ENCODE data around the gene SULT1A3.
"Not testable (repeated sequence)": the region's sequence is repeated elsewhere in the genome, so short reads cannot be mapped to it uniquely, and the experiment has no call there.

Gene SULT1A3

DNA sequence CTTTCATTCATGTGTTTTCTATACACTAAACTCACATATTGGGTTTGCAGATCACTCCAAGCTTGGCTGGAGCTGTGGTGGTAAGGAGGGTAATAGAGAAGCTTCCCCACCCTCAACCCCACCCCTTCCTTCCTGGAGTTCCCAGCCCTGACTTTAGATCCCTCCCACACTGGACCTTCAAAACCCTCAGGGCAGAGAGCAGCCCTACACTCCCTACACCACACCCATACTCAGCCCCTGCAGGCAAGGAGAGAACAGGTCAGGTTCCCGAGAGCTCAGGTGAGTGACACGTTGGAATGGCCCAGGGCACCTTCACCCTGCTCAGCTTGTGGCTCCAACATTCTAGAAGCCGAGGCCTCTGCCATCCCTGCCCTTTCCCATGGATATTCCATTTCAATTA is at the start of gene SULT1A3:
SULT1A3 (plus strand) TSS at position 207 of the 400 bp plus-strand sequence. CDS start 1,474 bp downstream, outside the sequence.
- DNase-seq (ENCODE audit: low spot score) = not testable (repeated sequence)

DNA sequence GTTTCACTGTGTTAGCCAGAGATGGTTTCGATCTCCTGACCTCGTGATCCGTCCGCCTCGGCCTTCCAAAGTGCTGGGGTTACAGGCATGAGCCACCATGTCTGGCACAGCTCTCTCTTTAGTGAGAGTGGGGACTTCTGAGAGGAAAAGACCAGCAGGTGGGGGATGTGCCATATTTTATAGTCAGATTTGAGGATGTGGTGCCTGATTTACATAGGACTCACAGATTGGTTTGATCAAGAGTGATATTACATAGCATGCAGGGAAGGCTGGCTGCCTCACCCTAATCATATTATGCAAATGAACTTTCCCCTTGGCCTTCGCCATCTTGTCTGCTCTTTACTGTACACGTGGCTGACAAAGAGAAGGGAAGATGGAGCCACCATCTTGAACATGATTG is 48.0 kb upstream of the SULT1A3 start:
- DNase-seq (ENCODE audit: low spot score) = no peak
- TF ChIP-seq, protein P1, sequence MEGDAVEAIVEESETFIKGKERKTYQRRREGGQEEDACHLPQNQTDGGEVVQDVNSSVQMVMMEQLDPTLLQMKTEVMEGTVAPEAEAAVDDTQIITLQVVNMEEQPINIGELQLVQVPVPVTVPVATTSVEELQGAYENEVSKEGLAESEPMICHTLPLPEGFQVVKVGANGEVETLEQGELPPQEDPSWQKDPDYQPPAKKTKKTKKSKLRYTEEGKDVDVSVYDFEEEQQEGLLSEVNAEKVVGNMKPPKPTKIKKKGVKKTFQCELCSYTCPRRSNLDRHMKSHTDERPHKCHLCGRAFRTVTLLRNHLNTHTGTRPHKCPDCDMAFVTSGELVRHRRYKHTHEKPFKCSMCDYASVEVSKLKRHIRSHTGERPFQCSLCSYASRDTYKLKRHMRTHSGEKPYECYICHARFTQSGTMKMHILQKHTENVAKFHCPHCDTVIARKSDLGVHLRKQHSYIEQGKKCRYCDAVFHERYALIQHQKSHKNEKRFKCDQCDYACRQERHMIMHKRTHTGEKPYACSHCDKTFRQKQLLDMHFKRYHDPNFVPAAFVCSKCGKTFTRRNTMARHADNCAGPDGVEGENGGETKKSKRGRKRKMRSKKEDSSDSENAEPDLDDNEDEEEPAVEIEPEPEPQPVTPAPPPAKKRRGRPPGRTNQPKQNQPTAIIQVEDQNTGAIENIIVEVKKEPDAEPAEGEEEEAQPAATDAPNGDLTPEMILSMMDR (IDR thresholded peaks at IDR 0.05; ENCODE audit: extremely low read depth, missing control alignments) = no peak

- TF ChIP-seq, protein P1 (IDR thresholded peaks at IDR 0.05; ENCODE audit: extremely low read depth, missing control alignments) = no peak
- DNase-seq (ENCODE audit: low spot score) = no peak
Measured at GRCh38 chr16:30152517-30152916, 46.5 kb upstream of the SULT1A3 start.

- no peak for DNase-seq (ENCODE audit: low spot score)
- TF ChIP-seq, protein P1 (IDR thresholded peaks at IDR 0.05; ENCODE audit: extremely low read depth, missing control alignments) = no peak
Measured at GRCh38 chr16:30155188-30155587, 43.9 kb upstream of the SULT1A3 start.

GRCh38 chr16:30157214-30157613 is 41.8 kb upstream of the SULT1A3 start:
- no peak for DNase-seq (ENCODE audit: low spot score)
- TF ChIP-seq, protein P1 (IDR thresholded peaks at IDR 0.05; ENCODE audit: extremely low read depth, missing control alignments) = no peak

- DNase-seq (ENCODE audit: low spot score) = no peak
- TF ChIP-seq, protein P1 (IDR thresholded peaks at IDR 0.05; ENCODE audit: extremely low read depth, missing control alignments) = no peak
Measured at GRCh38 chr16:30163538-30163937, 35.5 kb upstream of the SULT1A3 start.

DNA sequence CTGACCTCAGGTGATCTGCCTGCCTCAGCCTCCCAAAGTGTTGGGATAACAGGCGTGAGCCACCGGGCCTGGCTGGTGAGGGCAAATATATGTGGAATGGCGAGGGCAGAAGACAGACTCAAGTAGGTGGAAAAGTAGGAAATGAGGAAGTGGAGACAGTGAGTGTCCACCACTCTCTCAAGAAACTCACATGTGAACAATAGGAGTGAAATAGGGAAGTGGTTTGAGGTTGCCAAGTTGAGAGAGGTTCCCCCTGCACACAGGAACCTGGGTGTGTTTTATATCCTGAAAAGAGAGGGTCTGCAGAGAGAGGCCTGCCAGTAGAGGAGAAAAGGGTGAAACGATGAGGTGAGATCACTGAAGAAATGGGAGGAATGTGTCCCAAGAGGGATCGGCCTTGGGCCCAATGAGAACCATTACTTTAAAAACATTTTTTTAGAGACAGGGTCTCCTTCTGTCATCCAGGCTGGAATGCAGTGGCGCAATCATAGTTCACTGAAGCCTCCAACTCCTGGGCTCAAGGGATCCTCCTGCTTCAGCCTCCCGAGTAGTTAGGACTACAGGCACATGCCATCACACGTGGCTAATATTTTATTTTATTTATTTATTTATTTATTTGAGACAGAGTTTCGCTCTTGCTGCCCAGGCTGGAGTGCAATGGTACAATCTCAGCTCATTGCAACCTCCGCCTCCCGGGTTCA is 32.7 kb upstream of the SULT1A3 start:
- peak; percentile 88 for DNase-seq (ENCODE audit: low spot score)
- TF ChIP-seq, protein P1 (IDR thresholded peaks at IDR 0.05; ENCODE audit: extremely low read depth, missing control alignments) = no peak

GRCh38 chr16:30168746-30169145 is 30.3 kb upstream of the SULT1A3 start:
- DNase-seq (ENCODE audit: low spot score) = not testable (repeated sequence)

GRCh38 chr16:30169416-30169815 is 29.6 kb upstream of the SULT1A3 start:
- DNase-seq (ENCODE audit: low spot score) = not testable (repeated sequence)

GRCh38 chr16:30170145-30170544 is 28.9 kb upstream of the SULT1A3 start:
- not testable (repeated sequence) for DNase-seq (ENCODE audit: low spot score)
